HPDE6-E6E7 (cell line): ENCODE data around the gene TIMM21.
A peak's percentile ranks its signal among the peaks of the same experiment; 100 is the strongest.

Experiments
- DNase-seq: peaks from one replicate; pipeline ENCODE4 v3.0.0; 2011; ENCODE audit warnings: missing footprints; ENCODE audit errors: extremely low spot score

Gene TIMM21

DNA sequence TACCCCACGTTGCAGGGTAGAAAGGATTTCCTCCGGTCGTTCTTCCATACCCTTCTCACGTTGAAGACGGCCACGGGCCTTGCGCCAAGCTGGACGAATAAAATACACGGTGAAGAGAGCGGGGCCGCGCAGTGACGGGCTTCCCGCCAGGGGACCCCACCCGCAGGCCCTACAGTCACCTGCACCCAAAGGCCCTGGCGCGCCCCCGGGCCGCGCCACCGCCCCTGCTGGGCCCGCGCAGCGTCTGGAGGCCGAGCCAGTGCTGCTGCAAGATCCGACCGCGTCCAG lies 888 bp upstream of the TIMM21 start:
- DNase-seq = no peak

DNA sequence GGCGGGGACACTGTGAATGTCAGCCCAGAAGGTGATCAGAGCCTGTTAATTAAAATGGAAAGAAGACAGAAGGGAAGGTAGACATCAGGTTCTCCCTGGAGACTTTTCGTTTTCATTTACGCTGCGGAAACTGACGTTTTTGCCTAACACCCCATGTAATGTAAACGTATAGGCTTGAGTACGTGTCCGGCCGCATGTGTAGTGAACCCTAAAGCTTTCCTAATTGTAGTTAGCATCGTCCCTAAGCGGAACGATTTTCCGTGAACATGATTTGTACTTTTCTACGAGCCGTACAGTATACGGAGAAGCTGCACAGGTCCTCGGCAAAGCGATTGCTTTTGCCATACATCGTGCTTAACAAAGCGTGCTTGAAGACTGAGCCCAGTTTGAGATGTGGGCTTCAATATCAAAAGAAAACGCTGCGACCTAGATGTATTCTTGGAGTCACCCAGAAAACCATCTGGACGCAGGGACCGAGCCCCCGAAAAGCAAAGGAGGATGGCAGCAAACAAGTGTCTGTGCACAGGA lies 284 bp downstream of the TIMM21 start:
- DNase-seq = no peak

DNA sequence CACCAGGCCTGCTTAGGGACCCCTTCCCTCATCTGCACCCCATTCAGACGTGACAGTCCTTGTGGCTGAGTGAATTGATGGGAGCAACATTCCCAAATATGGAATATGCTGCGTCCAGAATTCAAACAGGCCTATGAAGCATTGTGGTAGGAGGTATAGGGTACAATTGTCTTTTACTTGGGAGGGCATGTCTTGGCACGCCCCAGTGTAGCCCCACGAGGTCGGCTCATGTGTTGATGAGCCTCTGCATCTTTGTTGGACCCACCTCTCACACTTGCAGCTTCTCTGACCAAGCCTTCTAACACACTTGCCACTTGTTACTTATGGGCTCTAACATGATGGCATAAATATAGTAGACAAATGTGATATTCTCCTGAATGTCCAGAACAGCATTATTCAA lies 1.6 kb downstream of the TIMM21 start:
- DNase-seq = no peak

DNA sequence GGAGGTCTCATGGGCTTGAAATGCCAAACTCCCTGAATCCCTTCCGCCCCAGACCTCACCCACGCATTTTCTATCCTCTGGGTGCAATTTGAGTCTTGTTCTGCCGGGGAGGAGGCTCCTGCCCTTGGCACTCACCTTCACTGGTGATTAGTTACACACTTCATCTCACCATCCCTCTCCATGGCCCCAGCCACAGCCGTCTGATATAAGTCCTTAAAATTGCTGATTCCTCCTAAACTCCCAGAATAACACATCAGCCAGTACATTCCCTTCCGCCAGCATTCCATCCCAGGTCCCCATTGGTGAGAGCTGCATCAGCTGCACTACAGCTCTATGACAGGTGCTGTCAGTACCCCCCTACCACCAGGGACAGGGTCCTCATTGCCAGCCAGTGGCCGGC lies 3.9 kb downstream of the TIMM21 start:
- DNase-seq = no peak

DNA sequence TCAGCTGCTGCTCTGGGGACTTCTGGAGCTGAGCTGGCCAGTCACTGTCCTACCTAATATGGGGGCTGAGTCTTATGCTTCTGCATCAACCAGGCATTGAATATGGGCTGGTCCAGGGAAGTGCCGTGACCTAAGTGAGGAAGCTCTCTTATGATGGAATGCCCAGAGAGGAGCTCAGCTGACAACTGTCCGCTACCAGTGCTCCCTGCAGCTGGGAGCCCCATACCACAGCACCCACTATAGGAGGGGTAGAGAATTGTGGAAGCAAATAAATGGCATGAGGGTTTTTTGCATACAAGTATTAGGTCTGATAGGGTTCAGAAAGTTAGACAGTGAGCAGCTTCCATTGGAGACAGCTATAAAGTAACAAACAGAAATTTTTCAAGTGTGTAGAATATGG lies 4.5 kb downstream of the TIMM21 start:
- no peak for DNase-seq

DNA sequence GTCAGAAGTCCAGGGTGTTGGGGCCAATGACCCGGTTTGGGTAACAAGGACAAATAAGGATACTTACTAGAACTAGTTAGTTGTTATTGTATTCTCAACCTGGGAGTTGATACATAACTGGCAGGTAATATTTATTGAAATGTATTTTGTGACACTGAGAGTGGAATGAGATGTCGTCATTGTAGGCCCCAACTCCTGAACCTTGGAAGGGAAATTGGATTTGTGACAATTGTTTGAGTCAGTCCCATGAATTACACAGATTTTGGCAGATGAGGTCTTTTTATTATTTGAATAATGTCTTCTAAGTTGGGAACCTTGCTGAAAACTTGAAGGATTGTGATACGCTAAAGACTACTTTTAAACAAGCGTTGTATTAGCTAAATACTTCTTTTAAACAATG lies 5.1 kb downstream of the TIMM21 start:
- no peak for DNase-seq

DNA sequence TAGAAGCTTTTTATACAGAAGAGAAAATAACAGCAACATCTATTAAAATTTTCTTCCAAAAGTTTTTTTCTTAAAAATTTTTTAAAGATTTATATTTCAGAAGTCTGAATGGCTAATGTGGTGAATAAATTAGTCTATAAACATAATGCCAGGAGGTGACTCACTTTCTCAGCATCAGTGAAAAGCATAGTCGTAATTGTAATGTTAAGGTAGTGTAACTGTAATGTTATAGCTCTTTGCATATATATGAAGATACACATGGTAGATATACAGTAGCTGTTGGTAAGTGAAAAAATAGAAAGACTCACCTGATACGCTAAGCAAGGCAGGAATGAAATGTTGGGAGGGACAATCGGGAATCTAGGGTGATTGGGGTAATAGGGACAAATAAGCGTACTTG lies 5.5 kb downstream of the TIMM21 start:
- no peak for DNase-seq

DNA sequence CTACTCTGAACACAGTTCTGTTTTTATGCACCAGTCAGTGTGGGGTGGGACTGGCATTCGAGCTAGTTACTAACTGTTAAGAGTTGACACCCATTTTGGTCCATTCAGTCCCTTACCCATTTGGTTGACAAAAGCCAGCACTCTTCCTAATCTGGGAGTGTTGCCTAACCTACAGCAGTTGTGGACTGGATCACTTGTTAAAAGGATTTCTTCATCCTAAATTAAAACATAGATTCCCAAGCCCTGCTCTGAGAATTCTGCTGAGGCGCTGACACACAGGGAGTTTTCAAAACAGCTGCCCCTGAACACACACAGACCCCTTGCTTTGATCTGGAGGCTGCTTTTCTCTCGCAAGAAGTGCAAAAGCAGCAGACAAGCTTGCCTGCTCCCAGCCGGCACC lies 6.4 kb downstream of the TIMM21 start:
- DNase-seq = no peak

DNA sequence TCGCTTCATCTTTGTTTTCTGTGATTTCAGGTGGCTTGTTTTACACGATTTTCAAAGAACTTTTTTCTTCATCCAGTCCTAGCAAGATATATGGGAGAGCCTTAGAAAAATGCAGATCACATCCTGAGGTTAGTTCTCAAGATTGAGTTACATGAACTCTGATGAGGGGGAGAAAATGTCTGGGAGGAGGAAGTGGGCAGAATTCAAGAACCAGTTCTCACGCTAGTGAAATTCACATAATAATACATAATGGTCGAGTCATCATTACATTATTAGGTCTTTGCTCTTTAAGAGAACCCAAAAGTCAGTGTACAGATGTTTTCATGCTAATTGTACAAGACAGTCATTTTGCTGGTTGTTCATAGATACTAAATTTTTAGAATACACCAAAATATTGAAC lies 7.0 kb downstream of the TIMM21 start:
- DNase-seq = no peak

DNA sequence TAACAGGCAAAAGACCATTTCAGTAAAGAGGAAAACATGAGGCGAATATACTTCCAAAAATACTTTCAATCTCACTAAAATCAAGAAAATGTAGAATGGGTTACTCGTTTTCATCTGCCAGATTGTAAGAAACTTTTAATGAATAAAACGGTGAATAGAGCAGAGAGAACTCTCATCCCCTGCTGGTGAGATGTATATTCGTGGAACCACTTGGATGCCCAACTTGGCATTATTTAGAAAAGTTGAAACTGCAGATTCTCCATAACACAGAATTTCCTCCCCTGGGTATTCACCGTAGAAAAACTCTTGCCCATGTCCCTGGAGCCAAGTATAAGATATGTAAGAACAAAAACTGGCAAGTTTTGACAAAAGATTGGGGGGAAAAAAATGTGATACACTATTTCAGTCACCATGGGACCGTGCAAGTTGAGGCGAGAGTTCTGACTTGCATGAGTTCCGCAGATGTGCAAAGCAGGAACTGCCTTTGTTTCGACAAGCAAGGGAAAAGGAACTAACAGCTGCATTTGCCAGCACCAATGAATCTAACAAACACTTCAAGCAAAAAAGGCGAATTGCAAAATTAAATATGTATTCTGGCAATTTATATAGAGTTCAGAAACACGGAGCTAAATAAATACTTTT lies 14.8 kb downstream of the TIMM21 start:
- DNase-seq = peak; percentile 35

DNA sequence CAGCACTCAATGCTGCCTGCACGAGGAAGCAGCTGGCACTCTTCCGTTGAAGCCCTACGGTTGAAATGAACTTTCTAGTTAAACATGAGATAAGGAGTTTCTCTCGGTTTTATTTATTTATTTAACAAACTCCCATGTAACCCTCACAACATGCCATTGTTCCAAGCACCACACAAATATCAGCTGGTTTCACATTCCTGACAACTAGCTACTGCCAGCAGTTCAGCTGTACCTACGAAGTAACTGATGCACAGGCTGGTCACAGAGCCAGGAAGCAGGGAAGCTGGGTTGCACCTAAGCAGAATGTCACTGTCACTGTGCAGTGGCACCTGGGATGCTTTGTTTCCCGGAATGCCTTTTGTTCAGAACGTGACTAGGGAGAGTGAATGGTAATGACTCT lies 18.1 kb downstream of the TIMM21 start:
- no peak for DNase-seq

DNA sequence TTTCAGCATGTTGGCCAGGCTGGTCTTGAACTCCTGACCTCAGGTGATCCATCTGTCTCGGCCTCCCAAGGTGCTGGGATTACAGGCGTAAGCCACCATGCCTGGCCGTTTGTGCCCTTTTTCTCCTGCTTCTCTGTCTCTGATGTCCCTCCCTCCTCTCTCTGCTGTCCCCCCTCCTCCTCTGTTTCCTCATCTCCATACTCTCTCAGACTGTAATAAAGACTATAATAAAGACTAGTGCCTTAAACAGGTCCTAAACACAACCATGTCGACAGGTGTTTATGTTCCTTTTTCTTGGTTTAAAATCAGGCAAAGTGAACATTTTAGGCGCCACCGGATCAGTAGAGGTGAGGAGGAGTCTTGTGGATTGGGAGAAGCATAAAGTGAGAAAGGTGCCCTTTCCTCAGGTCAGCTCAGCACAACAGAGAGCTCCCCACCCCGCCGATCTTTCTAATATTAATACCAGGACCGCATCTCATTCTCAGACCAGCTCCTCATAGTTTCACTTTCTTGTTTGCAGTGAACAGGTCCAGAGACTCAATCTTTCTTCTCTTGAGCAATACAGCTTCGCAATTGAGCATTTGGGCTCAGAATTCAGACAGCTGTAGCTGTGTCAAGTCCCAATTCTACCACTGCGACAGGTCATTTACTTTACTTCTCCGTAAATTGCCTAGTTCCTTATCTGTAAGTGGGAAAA lies 23.7 kb downstream of the TIMM21 start:
- peak; percentile 25 for DNase-seq

DNA sequence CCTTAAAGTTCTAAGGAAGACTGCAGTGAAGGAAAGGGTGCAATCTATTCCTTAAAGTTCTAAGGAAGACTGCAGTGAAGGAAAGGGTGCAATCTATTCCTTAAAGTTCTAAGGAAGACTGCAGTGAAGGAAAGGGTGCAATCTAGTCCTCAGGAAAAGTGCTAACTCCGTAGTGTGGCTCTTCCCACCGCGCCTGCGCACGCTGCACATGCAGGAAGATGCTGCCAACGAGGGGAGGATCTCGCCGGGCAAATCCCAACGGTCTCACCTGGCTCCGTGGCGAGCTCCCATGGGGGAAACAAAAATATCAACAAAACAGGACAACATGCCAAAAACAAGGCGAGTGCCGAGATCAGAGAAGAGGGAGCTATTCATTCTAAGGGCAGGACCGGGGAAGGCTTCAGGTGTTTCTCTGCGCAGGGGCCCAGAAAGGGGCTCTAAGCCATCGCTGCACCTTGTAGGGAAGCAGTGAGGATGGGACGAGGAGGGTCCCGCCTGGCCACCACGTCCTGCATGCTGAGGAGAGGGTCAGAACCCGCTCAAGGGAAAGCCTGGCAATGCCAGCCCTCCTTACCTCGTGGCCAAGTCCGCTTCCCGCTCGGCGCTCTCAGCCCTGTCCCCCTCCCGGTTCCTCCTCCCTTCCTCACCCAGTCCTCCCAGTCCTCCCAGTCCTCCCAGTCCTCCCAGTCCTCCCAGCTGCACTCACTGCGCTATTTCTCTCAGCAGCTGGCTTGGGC lies 24.5 kb downstream of the TIMM21 start:
- DNase-seq = no peak

DNA sequence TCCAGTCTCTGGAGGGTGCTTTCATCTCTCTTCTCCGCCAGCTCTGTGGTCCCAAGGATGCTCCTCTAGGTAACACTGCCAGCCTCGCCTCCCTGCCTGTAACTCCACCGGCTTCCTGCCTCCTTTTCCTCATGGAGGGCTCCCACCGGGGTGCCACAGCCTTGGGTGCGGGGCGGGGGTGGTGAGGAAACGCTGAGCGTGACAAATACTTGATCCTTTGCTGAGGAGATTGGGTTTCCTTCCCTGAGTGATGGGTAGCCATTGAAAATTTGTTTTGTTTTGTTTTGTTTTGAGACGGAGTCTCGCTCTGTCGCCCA lies 25.1 kb downstream of the TIMM21 start:
- DNase-seq = no peak

DNA sequence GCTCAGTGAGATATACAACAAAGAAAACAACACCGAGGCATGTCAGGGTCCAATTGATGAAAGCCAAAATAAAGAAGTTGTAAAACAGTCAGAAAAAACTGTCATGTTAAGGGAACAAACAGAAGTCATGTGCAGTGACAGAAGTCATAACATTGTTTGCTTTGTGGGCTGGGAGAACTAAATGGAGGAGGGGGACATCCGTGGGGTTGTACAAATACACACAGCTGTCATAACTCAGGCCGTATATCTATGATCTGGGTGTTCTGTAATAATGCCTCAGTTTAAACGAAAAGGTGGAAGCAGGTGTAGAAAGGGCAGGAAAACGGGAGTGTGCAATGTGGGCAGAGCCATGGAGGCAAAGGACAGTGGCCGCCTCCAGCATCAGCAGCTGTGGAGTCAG lies 27.3 kb downstream of the TIMM21 start:
- DNase-seq = no peak

DNA sequence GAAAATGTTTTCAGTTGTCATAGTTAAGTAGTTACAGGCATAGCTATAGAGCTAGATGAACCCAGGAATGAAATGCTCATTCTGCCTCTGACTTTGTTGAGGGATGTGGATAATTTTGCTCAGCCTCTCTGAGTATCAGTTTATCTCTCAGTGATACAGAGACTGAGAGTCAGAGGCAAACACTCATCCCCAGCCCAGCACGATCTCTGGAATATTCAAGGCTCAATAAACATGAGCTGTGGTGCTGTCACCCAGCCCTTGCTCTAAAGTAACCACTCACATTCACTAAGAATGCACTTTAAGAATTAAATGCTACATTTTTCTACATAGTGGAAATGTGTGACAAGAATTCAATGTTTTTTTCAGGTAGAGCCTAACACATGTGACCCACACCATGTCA lies 30.6 kb downstream of the TIMM21 start:
- DNase-seq = no peak

DNA sequence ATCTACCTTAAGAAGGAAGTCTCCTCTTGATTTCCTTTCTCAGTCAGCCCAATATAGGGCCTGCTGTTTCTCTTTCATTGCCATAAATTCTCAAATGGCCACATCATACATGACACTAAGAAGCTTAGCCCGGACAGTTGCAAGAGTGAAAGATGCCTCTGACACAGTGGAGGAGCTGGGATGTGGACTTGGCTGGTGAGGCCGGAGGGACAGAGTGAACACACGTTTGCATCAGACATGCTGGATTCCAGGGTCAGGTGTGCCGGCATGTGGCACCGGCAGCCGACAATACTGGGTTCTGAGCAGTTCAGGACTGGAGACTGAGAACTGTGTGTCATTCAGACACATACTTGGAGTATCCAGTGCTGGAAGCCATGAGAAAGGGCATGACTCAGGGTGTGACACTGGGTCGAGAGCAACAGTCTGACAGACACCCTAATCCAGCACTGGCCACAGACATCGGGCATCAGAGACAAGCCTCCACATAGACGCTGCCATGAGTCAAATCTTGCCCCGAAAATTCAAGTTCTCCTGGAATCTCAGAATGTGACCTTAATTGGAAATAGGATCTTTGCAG lies 31.4 kb downstream of the TIMM21 start:
- no peak for DNase-seq

DNA sequence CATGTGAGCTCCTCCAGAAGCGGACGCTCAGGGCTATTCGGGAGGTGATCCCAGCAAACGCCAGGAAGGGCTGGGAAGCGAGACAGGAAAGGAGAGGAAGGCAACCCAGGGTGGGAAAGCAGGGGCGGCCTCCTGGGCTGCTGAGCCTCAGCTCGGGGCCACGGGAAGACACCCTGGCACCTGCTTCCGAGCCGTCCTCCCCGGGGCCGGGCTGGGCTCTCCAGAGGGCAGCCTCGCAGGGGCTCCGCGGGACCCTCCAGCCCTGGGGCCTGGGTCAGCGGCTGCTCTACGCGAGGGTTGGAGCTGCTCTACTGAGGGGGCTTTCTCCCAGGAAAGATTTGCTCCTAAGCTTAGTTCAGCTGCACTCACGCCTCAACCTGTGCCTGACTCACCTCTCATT lies 34.0 kb downstream of the TIMM21 start:
- DNase-seq = no peak

DNA sequence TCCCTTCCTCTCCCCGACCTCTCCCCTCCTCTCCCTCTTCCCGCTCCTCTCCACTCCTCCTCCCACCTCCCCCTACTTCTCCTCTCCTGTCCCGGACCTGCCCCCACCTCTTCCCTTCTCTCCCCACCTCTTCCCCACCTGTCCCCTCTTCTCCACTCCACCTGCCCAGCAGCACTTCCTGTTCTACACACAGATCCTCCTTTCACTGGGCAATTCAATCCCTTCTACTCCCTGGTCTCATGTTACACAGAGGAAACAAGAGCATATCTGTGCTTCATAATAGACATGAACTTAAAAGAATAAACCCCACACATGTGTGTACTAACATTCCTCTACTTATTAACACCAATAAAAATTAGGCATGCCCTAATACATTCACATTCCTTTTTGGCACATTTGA lies 34.8 kb downstream of the TIMM21 start:
- no peak for DNase-seq

DNA sequence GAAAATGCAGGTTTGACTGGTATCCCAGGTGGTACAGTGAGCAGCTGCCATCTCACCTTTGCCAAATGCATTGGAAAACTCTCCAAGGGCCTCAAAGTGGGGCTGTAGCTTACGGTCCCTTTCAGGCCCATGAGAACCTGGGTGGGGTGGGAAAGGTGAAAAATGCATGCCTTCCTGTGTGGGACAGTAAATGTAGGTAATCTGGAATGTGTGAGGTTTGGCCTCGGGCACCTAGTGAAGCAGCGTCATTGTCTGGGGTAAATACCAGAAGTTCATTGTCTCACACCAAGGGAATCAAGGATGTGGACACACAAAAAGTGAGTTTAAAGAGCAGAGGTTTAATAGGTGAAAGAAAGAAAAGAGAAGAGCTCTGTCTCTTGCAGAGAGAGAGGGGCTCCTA lies 36.6 kb downstream of the TIMM21 start:
- DNase-seq = no peak

DNA sequence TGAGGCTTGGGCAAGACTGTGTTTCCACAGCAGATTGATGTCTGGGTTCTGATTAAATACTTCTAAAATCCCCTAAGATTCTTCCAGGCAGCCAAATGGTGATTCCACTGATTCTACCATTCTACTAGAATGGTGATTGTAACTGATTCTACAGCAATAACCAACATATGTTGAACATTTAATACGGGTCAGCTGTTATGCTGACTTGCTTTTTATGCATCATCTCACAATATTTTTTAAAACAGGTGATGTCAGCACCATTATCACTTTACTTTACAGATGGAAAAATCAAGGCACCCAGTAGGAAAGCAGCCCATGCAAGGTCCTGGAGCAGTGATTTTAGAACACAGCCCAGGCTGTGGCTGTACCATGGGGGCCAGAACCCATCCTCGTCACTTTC lies 37.5 kb downstream of the TIMM21 start:
- no peak for DNase-seq

DNA sequence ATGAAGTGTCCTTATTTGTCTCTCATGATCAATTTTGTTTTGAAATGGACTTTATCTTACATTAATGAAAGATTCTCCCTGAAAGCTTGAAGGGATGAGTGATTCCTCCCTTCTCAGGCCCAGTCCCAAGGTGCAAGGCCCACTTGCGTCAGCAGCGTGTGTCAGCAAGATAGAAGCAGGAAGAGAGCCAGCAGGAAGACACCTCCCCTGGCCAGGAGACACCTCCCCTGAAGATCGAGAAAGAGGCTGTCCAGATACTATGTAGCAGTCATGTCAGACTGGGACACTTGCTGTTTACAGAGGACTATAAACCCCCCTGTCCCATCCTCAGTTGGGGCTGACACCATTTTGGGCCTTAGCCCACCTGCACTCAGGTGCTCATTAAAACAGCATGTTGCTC lies 38.3 kb downstream of the TIMM21 start:
- DNase-seq = no peak

DNA sequence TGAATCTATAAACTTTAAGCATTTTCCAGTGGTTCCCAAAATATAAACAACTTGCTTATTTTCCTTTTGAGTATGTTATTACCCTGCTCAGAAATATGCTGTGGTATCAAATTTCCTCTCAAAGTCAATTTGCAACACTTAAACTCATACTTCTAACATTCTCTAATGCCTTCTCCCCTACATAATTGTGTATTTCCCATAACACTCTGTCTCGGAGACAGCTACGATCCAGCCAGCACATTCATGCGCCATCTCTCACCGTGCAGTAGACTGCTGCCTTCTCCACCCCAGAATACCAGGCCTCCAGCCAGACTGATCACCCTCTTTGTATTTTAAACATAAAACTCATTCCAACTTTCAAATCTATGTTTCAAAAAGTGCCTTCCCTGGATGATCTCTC lies 41.8 kb downstream of the TIMM21 start:
- DNase-seq = no peak
